ENCODE results near the gene MAP4K5.
"Not testable (repeated sequence)": the region's sequence is repeated elsewhere in the genome, so short reads cannot be mapped to it uniquely, and the experiment has no call there.

Gene MAP4K5

DNA sequence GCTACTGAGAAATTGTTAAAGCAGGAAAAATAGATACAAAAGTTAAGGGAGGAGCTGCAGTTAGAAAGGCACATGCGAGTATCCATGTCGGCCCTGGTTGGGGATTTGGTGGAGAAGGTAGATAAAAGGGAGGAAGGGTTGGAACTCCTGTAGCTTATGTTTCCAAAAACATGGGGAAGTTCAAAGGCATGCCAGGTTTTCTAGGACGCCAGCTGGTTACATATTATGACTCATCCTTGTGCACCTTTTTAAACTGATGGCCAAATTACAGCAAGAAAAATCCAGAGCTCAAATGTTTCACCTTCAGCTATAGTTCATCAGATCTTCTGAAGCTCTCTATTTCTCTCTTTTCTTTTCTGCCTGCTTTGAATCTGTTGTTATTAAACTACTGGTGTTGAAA lies 13.2 kb upstream of the MAP4K5 start:
- no peaks in the 10 kb centered on the region for H3K27me3 ChIP-seq (ENCODE audit: control insufficient read depth, insufficient read depth, low read length)
- H3K9me3 ChIP-seq (ENCODE audit: control insufficient read depth, low read length): no peaks in the 10 kb centered on the region
- no peaks in the 10 kb centered on the region for H3K4me1 ChIP-seq (ENCODE audit: control insufficient read depth, insufficient read depth, low read length)
- H3K36me3 ChIP-seq (ENCODE audit: control insufficient read depth, insufficient read depth, low read length): no peaks in the 10 kb centered on the region
- H3K9ac ChIP-seq (ENCODE audit: low read length): no peak overlapping the region
- H3K4me3 ChIP-seq (ENCODE audit: low read length): no peak overlapping the region

DNA sequence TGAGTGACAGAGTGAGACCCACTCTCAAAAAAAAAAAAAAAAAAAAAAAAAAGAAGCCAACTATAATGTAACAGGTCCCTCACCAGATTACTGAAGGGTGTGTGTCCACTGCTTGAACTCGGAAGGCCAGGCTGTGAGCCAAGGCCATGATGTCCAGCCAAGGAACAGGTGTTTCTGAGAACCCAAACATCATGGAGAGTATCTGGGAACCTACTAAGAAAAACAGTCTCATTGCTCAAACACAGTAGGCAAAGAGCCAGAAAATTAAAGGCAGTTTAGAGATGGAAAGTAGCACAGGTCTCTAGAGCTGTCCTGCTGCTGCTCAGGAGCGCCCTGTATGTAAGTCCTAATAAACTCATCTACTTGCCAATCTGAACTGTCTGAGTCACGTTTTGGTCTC lies 12.5 kb upstream of the MAP4K5 start:
- H3K27me3 ChIP-seq (ENCODE audit: control insufficient read depth, insufficient read depth, low read length): no peaks in the 10 kb centered on the region
- H3K4me3 ChIP-seq (ENCODE audit: low read length): no peak overlapping the region
- no peak overlapping the region for H3K9ac ChIP-seq (ENCODE audit: low read length)
- H3K4me1 ChIP-seq (ENCODE audit: control insufficient read depth, insufficient read depth, low read length): no peaks in the 10 kb centered on the region
- H3K36me3 ChIP-seq (ENCODE audit: control insufficient read depth, insufficient read depth, low read length): no peaks in the 10 kb centered on the region
- no peaks in the 10 kb centered on the region for H3K9me3 ChIP-seq (ENCODE audit: control insufficient read depth, low read length)

DNA sequence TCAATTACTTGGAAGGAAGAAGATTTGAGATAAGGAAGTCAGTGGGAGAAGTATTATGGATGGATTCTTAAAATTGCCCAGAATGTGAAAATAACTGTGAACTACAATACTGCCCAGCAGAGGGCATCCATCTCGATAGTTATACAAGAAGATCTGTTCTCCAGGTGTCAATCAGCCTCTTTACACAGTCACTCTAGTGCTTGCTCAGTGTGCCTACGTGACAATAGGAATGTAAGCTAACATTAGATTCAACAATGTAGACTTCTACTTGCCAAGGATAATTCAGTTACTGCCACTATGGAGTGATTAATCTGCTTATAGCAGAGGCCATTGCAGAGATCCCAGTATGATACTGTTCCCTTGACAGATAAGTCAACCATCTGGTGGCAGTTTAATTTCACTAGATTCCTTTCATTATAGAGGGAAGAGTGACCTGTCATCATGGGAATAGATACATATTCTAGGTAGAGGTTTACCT lies 10.6 kb upstream of the MAP4K5 start:
- H3K9ac ChIP-seq (ENCODE audit: low read length): no peak overlapping the region

DNA sequence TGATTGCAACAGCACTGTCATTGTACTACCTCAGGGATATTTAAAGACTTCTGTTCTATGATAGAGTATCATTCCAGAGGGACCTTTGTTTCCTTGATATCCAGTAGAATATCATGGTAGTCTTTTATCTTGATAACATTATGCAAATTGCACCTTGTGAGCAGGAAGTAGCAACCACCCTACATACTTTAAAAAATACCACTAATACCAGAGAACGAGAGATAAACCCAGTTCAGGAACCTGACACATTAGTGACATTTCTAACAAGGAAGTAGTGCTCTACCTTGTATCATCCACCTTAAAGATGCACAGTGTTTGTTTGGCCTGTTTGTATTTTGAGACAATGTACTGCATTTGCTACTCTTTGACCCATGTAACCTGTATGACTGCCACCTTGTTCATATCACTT lies 8.8 kb upstream of the MAP4K5 start:
- no peak overlapping the region for H3K4me3 ChIP-seq (ENCODE audit: low read length)
- H3K27me3 ChIP-seq (ENCODE audit: control insufficient read depth, insufficient read depth, low read length): no peaks in the 10 kb centered on the region
- H3K9me3 ChIP-seq (ENCODE audit: control insufficient read depth, low read length): no peaks in the 10 kb centered on the region
- H3K36me3 ChIP-seq (ENCODE audit: control insufficient read depth, insufficient read depth, low read length): no peaks in the 10 kb centered on the region
- no peaks in the 10 kb centered on the region for H3K4me1 ChIP-seq (ENCODE audit: control insufficient read depth, insufficient read depth, low read length)
- H3K9ac ChIP-seq (ENCODE audit: low read length): no peak overlapping the region

More for the DNA sequence above, 10.6 kb upstream of the MAP4K5 start:
- Histone ChIP-seq H3K9me3 (ENCODE audit: control insufficient read depth, low read length) (no peaks in the 10 kb centered on the region), H3K36me3 (ENCODE audit: control insufficient read depth, insufficient read depth, low read length) (no peaks in the 10 kb centered on the region), H3K4me3 (ENCODE audit: low read length) (no peak overlapping the region), H3K27me3 (ENCODE audit: control insufficient read depth, insufficient read depth, low read length) (no peaks in the 10 kb centered on the region), H3K4me1 (ENCODE audit: control insufficient read depth, insufficient read depth, low read length) (no peaks in the 10 kb centered on the region)

- no peaks in the 10 kb centered on the region for H3K9me3 ChIP-seq (ENCODE audit: control insufficient read depth, low read length)
- no peak overlapping the region for H3K4me3 ChIP-seq (ENCODE audit: low read length)
- no peaks in the 10 kb centered on the region for H3K27me3 ChIP-seq (ENCODE audit: control insufficient read depth, insufficient read depth, low read length)
- no peak overlapping the region for H3K9ac ChIP-seq (ENCODE audit: low read length)
- no peaks in the 10 kb centered on the region for H3K36me3 ChIP-seq (ENCODE audit: control insufficient read depth, insufficient read depth, low read length)
- H3K4me1 ChIP-seq (ENCODE audit: control insufficient read depth, insufficient read depth, low read length): no peaks in the 10 kb centered on the region
Measured at GRCh38 chr14:50539051-50539450, 6.7 kb upstream of the MAP4K5 start.

DNA sequence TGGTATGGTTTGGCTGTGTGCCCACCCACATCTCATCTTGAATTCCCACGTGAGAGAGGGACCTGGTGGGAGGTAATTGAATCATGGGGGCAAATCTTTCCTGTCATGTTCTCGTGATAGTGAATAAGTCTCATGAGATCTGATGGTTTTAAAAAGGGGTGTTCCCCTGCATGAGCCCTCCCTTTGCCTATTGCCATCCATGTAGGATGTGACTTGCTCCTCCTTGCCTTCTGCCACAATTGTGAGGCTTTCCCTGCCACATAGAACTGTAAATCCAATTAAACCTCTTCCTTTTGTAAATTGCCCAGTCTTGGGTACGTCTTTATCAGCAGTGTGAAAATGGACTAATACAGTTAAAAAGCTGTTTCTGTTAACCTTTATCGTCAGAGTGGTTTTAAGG lies 5.7 kb upstream of the MAP4K5 start:
- not testable (repeated sequence) for H3K4me1 ChIP-seq (ENCODE audit: control insufficient read depth, insufficient read depth, low read length); H3K27me3 ChIP-seq (ENCODE audit: control insufficient read depth, insufficient read depth, low read length); H3K9ac ChIP-seq (ENCODE audit: low read length); H3K36me3 ChIP-seq (ENCODE audit: control insufficient read depth, insufficient read depth, low read length); H3K9me3 ChIP-seq (ENCODE audit: control insufficient read depth, low read length); H3K4me3 ChIP-seq (ENCODE audit: low read length)

DNA sequence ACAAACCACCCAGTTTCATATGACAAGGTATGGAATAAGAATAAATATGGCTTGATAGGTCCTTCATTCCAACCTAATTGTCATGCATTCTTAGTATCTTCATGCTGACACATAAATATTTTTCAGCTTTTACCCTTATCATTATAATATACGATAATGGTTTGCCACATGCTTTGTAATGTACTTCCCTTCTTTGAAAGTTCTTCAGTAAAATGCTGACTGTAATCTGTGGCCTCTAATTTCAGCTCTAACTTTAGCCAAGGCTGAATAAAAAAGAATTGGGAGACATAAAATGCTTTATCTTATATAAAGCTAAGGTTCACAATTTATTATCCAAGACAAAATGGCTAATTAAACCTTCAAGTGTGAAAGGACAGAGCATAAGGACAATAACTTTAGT lies 2.6 kb upstream of the MAP4K5 start:
- H3K4me1 ChIP-seq (ENCODE audit: control insufficient read depth, insufficient read depth, low read length): peaks cover 6% of the 10 kb centered on the region
- no peak overlapping the region for H3K4me3 ChIP-seq (ENCODE audit: low read length)
- H3K9ac ChIP-seq (ENCODE audit: low read length): no peak overlapping the region
- no peaks in the 10 kb centered on the region for H3K36me3 ChIP-seq (ENCODE audit: control insufficient read depth, insufficient read depth, low read length)
- no peaks in the 10 kb centered on the region for H3K9me3 ChIP-seq (ENCODE audit: control insufficient read depth, low read length)
- H3K27me3 ChIP-seq (ENCODE audit: control insufficient read depth, insufficient read depth, low read length): no peaks in the 10 kb centered on the region

DNA sequence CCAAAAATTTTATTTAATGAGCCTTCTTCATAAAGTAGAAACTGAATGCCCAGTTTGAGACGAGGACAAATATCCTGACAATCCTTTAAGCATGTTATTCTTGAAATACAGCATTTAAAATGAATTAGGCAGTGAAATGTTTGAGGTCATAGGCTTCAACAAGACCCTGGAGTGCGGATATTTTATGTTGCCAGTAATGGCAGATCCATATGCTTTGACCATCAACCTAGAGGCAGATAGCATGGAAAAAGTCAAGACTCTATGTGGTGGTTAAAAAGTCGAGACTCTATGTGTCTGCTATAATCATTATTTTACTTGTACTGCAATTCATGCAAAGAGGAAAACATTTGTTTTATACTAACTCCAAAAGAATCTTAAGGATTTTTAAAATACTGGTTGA lies 2.0 kb upstream of the MAP4K5 start:
- H3K4me3 ChIP-seq (ENCODE audit: low read length): no peak overlapping the region
- H3K9ac ChIP-seq (ENCODE audit: low read length): no peak overlapping the region
- no peaks in the 10 kb centered on the region for H3K27me3 ChIP-seq (ENCODE audit: control insufficient read depth, insufficient read depth, low read length)
- H3K4me1 ChIP-seq (ENCODE audit: control insufficient read depth, insufficient read depth, low read length): peaks cover 11% of the 10 kb centered on the region
- H3K9me3 ChIP-seq (ENCODE audit: control insufficient read depth, low read length): no peaks in the 10 kb centered on the region
- no peaks in the 10 kb centered on the region for H3K36me3 ChIP-seq (ENCODE audit: control insufficient read depth, insufficient read depth, low read length)

DNA sequence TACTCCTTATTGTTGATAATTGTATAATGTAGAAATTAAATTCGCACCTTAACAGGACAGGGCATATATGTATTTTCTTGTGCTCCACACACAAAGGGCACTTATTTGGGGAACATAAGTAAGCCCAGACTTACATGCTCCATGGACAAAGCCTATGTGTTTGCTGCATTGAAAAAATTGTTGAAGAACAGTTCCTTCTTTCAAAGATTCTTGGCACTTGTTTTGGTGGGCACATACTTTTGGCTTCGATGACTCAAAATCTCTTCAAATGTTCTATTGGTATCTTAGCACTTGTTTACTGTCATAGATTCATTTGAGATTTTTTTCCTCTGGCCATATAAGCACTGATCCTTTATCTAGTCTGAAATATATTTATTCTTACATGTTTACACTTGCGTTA lies 1.4 kb upstream of the MAP4K5 start:
- Histone ChIP-seq H3K9ac (ENCODE audit: low read length) (no peak overlapping the region), H3K4me1 (ENCODE audit: control insufficient read depth, insufficient read depth, low read length) (peaks cover 15% of the 10 kb centered on the region)

DNA sequence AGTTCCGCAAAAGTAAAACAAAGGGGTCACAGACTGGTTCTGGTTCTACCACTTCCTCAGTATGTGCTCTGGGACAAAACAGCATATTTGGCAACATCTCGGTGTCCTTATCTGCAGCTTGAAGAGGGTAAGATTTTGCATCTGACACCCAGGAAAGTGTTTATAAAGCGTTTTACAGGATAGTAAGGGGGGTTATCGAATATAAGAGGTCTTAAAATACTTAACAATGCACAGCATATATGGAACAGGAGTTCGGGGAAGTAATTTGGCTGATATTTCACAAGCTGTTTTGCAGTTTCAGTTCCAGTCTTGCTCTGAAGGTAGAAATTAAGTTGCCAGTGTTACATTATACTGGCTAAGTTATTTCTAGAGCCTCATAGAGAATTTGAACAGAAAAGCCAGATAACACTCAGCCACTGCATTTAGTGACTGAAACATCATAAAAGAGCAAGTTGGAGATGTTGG lies 904 bp upstream of the MAP4K5 start:
- Histone ChIP-seq H3K4me3 (ENCODE audit: low read length) (peak overlapping the region; percentile 68), H3K4me1 (ENCODE audit: control insufficient read depth, insufficient read depth, low read length) (peaks cover 15% of the 10 kb centered on the region), H3K27me3 (ENCODE audit: control insufficient read depth, insufficient read depth, low read length) (no peaks in the 10 kb centered on the region), H3K9ac (ENCODE audit: low read length) (peak overlapping the region; percentile 85), H3K36me3 (ENCODE audit: control insufficient read depth, insufficient read depth, low read length) (no peaks in the 10 kb centered on the region), H3K9me3 (ENCODE audit: control insufficient read depth, low read length) (no peaks in the 10 kb centered on the region)

More for the DNA sequence above, 1.4 kb upstream of the MAP4K5 start:
- Histone ChIP-seq H3K4me3 (ENCODE audit: low read length) (no peak overlapping the region), H3K27me3 (ENCODE audit: control insufficient read depth, insufficient read depth, low read length) (no peaks in the 10 kb centered on the region), H3K9me3 (ENCODE audit: control insufficient read depth, low read length) (no peaks in the 10 kb centered on the region), H3K36me3 (ENCODE audit: control insufficient read depth, insufficient read depth, low read length) (no peaks in the 10 kb centered on the region)

GRCh38 chr14:50531595-50532501 lies 521 bp downstream of the MAP4K5 start:
- peaks cover 15% of the 10 kb centered on the region for H3K4me1 ChIP-seq (ENCODE audit: control insufficient read depth, insufficient read depth, low read length)
- no peaks in the 10 kb centered on the region for H3K36me3 ChIP-seq (ENCODE audit: control insufficient read depth, insufficient read depth, low read length)
- no peaks in the 10 kb centered on the region for H3K9me3 ChIP-seq (ENCODE audit: control insufficient read depth, low read length)
- H3K4me3 ChIP-seq (ENCODE audit: low read length): peak overlapping the region; percentile 68
- no peaks in the 10 kb centered on the region for H3K27me3 ChIP-seq (ENCODE audit: control insufficient read depth, insufficient read depth, low read length)
- peak overlapping the region; percentile 85 for H3K9ac ChIP-seq (ENCODE audit: low read length)

DNA sequence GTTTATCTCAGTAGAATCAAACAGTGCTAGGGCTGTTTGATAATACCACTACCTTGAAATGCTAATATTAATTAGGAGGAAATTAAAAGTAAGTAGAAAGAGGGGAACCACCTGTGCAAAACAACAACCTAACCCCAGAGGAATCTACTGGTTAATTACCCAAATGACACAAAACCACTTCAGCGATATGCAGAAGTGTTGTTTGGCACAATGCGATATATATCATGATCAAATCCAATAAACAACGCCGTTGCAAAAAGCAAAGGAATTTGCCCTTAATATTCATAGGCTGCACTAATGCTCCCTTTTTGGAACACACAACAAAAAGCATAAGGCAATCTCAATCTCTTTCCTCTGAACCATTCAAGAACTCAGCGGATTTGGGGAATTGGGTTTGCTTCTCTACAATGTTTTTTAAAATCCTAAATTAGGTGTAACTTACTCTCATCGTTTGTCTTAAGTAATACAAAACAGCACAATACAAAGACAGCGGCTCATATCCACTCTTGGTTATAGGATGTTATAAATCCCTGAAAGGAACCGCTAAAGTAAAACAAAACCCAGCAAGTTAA lies 1.5 kb downstream of the MAP4K5 start:
- H3K4me3 ChIP-seq (ENCODE audit: low read length): peak overlapping the region; percentile 68
- no peaks in the 10 kb centered on the region for H3K36me3 ChIP-seq (ENCODE audit: control insufficient read depth, insufficient read depth, low read length)
- no peaks in the 10 kb centered on the region for H3K9me3 ChIP-seq (ENCODE audit: control insufficient read depth, low read length)
- peaks cover 15% of the 10 kb centered on the region for H3K4me1 ChIP-seq (ENCODE audit: control insufficient read depth, insufficient read depth, low read length)
- H3K27me3 ChIP-seq (ENCODE audit: control insufficient read depth, insufficient read depth, low read length): no peaks in the 10 kb centered on the region
- peak overlapping the region; percentile 85 for H3K9ac ChIP-seq (ENCODE audit: low read length)

Data from mucosa of stomach (tissue), 1 donor.